GM20000 (cell line): ENCODE results near the gene STRAP.

Experiments
- DNase-seq: peaks from one replicate; pipeline ENCODE4 v3.0.0; 2012; ENCODE audit warnings: low spot score
- TF ChIP-seq, protein P1 (sequence below): IDR thresholded peaks from 2 replicates; pipeline ENCODE4 v1.5.1; 2012; ENCODE audit warnings: mild to moderate bottlenecking, control low read depth; ENCODE audit errors: extremely low read depth, missing control alignments

The STRAP gene

DNA sequence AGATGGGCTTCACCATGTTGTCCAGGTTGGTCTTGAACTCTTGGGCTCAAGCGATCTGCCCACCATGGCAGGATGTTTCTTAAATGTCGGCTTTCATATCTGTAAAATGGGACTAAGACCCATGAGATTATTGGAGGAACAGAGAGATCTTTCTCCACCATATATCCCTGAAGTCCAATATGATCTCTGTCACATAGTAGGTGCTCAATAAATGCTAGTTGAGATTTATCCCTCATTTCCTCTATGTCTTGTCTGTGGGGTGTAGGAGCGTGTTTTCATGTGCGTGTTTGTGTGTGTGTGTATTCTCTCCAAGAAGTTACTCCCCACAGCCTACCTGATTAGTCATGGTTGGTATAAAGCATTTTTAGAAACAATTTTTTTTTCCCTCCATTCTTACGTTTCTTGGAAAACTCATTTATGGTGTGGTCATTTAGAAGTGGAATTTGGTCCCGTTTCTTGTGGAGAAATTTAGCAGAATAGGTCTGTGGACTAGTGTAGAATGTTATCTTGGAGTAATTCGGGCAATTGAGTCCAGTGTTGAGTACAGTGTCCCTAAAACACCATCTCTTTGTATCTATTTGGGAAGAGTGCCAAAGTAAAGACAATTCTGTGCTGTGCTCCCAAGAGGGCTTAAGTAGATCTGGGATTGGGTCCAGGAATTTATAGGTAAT lies 4.3 kb downstream of the STRAP start:
- no peak for DNase-seq
- TF ChIP-seq, protein P1, sequence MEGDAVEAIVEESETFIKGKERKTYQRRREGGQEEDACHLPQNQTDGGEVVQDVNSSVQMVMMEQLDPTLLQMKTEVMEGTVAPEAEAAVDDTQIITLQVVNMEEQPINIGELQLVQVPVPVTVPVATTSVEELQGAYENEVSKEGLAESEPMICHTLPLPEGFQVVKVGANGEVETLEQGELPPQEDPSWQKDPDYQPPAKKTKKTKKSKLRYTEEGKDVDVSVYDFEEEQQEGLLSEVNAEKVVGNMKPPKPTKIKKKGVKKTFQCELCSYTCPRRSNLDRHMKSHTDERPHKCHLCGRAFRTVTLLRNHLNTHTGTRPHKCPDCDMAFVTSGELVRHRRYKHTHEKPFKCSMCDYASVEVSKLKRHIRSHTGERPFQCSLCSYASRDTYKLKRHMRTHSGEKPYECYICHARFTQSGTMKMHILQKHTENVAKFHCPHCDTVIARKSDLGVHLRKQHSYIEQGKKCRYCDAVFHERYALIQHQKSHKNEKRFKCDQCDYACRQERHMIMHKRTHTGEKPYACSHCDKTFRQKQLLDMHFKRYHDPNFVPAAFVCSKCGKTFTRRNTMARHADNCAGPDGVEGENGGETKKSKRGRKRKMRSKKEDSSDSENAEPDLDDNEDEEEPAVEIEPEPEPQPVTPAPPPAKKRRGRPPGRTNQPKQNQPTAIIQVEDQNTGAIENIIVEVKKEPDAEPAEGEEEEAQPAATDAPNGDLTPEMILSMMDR, result no peak

- no peak for DNase-seq
- TF ChIP-seq, protein P1, result no peak
These were observed 5.0 kb downstream of the STRAP start for GRCh38 chr12:15887043-15887817.

DNA sequence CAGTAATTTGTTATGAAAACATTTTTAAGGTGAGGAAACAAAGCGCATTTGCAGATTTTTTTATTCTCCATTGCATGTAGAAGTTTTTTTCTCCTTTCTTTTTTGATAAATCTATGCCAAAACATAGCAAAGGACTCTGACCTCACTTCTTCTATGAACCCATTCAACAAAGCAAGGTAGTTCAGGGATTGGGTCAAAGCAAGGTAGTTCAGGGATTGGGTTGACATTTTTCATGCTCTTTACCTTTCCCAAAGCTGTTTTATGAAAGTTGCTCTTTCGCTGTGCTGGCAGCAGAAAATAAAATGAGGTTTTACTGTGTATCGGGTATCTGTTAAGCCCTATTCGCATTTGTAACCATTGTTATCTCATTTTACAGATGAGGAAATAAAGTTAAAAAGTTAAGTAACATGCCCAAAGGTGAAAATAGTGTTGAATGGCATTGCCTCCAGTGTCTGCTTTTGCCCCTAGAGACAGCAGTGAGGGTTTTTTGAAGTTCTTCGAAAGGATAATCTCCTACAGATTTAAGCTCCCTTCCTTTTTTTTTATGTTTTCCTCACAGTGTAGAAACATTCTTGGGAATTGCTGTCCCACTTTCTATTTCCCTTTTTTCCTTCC lies 10.6 kb downstream of the STRAP start:
- TF ChIP-seq, protein P1, result no peak
- no peak for DNase-seq

- TF ChIP-seq, protein P1, result no peak
- DNase-seq, result no peak
These were observed 11.1 kb downstream of the STRAP start for GRCh38 chr12:15893260-15893659.

GRCh38 chr12:15896867-15897266 lies 14.7 kb downstream of the STRAP start:
- TF ChIP-seq, protein P1, result no peak

DNA sequence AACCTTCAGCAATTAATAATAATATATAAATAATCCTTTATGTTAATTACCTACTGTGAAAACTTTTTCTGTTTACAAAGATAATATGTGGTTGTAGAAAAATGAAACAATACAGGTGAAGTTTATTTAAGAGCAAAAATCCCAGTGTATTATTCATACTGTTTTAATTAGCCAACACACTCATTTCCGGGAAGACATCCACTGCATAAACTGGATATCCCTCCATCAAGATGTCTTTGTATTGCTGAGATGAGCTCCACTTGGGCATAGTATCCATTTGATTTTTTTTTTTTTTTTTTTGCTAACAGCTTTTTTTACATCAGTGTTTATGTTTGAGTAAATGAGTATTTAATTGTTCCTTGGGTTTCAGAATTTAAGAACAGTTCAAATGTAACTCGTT lies 15.2 kb downstream of the STRAP start:
- TF ChIP-seq, protein P1, result no peak
- DNase-seq, result no peak

More at GRCh38 chr12:15896867-15897266, 14.7 kb downstream of the STRAP start:
- no peak for DNase-seq
